ACHN (cell line): Measurements from ENCODE around the gene PGM5.

Source experiments
- DNase-seq: peaks from one replicate; pipeline ENCODE4 v3.0.0-alpha.2; 2015
- in situ Hi-C: cut with HindIII; loops from 2 replicates; pipeline ENCODE4 v1.10.0; 2017; ENCODE audit warnings: low sequenced_read_pairs, low pct_ligation_motif_present, low pct_unique_long_range_greater_than_20kb

Gene PGM5

DNA sequence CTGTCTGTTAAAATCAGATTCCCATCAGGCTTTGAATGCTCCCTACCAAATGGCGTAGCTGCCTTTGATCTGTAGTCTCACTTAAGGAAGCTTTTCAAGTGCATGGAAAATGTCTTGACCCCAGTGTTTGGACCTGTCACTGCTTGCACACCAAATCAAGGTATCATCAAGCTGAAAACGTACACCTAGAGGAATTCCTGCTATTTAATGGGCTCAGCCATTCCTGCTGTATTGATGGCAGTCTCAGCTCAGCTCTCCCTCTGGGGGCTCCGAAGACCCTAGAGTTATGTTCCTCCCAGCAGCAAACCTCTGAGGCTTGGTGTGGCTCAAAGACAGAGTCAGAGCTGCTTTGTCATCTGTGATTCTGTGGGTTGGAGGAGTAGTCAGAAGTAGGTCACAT is 63.5 kb downstream of the PGM5 start:
- in situ Hi-C loops = no loop called here
- no peak for DNase-seq

DNA sequence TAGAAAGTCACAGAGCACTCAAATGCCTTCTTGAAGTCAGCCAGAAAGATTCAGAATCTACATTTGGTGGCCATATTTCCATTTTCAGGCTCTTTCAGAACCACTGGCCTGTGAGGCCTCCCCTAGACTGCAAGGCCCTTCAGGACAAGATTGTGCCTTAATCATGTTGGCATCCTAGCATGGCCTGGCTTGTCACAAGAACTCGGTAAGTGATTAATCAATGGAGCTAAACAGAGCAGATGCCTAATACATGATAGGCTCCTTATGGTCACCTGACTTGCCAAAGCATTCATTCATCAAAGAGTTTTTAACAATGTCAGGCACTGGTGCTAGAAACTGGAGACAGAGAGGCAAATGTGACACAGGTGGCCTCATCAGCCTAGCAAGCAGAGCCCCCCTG is 70.3 kb downstream of the PGM5 start:
- no peak for DNase-seq
- in situ Hi-C loops = no loop called here

DNA sequence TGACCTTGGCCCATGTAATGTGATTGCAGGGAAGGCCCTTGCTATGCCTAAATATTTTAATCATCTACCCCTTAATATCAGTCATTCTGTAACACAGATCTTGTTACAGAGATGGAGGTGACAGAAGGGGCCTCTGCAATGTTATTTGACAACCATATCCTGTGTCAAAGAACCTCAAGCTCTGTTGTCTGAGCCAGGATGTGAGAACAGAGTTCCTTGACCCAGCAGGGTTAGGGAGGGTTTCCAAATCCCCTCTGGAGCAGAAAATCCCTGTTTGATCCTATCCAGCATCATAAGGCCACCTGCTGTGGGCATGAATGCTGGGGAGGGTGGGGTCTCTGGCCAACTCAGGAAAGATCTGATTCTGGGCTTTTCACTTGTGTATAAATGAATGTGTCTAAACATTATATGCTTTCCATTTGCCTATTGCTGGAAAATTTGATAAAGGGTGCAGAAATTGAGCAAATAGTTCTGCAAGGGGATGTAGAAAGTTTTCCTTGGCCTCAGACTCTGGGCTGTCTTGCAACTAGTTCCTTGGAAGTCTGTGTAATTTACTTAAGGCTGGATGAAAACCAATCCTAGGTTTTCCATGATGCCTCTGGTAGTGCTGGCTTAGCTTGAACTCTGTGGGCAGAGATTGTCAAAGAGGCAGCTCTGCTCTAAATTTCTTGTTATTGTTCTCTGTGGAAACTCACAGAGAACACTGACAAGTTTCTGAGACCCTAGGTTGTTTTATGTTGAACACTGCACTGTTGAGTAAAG is 71.0 kb downstream of the PGM5 start:
- in situ Hi-C loops = no loop called here
- no peak for DNase-seq

DNA sequence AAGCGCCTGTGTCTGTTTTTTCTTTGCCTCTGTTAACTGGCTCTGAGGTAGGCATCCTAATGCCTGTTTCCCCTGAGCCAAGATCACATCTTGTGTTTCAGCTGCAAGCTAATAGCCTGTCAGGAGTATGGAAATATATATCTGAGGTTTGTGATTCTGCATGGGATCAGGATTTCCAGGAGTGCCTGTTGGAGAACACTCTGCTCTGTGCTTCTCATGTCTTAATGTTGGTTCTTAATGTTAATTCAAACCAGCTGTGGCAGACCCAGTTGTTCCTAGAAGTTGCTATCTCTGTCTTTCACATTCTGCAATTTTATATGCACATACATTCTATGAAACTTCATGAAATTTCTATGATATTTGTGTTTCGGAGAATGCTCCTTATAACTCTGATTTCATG is 72.1 kb downstream of the PGM5 start:
- in situ Hi-C loops = no loop called here
- DNase-seq = no peak

DNA sequence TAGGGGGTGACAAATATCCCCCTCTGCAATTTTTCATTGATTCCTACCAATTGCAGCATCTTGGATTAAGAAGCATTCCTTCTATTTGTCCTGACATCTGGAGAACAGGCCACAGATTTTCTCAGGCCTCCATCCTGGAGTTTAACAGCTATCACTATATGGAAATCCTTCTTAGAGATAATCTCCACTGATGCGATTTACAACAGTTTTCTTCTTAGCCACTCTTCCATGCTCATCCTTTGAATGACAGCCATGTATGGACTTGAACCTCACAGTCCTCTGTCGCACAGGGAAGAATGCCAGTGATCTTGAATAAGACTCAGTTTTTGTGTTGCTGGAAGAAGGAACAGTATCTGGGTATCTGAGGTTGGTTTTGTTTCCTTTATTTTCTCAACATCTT is 73.2 kb downstream of the PGM5 start:
- DNase-seq = no peak
- in situ Hi-C loops = no loop called here

DNA sequence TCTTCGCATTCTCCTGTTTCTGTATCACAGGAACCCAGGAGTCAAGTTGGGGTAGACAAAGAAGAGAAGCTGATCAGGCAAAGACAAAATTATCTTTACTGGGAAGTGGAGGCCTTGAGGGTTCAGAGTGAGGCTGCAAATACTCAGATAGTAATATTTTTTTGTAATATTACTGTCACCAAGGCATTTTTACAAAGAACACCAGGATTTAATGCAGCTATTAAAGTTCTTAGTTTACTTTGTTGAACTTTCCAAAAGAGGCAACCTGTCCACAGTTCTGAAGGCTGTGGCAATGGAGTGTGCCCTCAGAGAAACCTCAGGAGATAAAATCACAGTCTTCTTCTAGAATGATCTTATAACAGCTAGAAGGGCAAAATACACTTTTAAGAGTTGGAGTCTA is 74.9 kb downstream of the PGM5 start:
- in situ Hi-C loops = no loop called here
- no peak for DNase-seq

DNA sequence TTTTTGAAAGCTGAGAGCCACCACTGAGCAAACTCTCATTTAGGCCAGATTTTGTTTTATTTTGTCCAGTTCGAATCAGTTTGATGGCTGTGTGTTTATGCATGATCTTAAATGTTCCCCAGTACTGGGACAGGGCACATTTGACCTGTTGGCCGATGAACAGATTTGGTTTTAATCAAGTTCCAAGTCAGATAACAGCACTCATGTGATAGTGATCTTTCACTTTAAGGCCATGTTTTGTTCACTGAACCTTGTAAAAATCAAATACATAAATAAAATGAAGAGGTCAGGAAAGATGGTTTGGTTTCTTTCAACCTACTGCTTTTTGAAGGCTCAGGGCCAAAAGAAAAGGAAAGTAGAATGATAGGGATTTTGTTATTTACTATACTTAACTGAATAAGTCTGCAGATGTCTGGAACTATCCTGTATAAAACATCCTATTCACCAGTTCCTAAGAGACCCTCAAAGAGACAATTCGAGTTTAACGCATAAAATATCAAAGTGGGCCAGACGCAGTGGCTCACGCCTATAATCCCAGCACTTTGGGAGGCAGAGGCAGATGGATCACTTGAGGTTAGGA is 77.2 kb downstream of the PGM5 start:
- DNase-seq = no peak
- in situ Hi-C loops = no loop called here

DNA sequence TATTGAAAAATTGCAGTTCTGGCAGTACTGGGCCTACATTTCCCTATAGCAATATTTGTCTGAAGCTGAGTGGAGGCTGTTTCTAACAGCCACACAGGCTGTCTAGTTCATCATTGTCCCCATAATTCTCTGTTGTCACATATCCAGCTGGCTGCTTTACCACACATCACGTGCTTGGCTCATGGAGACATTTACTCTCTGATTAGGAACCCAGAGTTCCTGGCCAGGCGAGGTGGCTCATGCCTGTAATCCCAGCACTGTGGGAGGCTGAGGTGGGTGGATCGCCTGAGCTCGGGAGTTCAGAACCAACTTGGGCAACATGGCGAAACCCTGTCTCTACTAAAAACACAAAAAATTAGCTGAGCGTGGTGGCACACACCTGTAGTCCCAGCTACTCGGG is 81.4 kb downstream of the PGM5 start:
- DNase-seq = no peak
- in situ Hi-C loops = no loop called here

DNA sequence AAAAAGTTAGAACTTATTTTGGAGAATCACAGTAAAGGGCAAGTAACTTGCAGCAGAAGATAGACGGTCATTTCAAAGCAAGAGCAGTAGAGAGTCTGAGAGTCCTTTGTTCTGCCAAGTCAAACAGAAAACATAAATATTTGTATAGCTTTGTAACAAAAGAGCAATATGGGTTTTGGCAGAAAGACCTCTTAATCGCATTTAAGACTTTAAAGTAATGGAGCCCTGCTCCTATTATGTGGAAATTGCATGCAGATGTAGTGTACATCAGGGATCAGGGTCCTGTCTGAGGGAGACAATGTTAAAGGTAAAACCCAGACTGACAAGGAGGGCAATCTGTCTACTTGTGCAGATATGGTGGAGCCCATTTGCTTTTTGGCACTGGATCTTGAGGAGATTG is 87.2 kb downstream of the PGM5 start:
- in situ Hi-C loops = no loop called here
- no peak for DNase-seq

DNA sequence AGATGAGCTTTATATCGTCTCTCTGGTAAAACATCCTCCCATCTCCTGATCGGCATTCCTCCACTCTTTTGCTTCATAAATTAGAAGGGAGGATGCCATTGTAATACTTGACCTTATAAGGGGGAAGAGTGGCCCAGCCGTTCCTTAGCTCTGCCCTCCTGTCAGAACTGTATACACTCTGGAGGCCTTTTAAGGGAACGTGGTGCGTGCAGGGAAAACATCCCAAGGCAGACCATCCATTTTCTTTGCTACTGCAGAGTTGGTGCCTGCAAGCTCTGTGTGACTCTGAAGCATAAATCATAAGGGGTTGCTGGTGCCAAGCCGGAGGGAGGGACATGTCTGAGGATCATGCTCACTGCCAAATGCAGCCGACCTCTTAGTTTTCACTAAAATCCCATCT is 90.4 kb downstream of the PGM5 start:
- in situ Hi-C loops = no loop called here
- DNase-seq = no peak

DNA sequence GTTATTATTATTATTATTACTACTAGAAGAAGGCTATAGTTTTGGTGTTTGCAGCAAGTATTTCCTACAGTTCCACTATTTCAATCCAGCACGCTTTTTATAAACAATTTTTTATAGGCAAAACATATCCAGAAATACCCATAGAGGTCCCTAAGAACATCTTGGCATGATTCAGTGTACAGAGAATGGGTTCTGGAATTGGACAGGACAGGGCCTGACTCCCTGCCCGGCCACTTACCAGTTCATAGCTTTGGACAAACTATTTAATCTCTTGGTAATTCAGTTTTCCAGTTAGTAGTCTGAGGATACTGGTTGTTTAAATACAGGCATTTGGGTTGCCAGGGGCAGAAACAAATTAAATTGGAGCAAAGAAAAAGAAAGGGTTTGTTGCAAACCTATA is 91.2 kb downstream of the PGM5 start:
- no peak for DNase-seq
- in situ Hi-C loops = no loop called here

DNA sequence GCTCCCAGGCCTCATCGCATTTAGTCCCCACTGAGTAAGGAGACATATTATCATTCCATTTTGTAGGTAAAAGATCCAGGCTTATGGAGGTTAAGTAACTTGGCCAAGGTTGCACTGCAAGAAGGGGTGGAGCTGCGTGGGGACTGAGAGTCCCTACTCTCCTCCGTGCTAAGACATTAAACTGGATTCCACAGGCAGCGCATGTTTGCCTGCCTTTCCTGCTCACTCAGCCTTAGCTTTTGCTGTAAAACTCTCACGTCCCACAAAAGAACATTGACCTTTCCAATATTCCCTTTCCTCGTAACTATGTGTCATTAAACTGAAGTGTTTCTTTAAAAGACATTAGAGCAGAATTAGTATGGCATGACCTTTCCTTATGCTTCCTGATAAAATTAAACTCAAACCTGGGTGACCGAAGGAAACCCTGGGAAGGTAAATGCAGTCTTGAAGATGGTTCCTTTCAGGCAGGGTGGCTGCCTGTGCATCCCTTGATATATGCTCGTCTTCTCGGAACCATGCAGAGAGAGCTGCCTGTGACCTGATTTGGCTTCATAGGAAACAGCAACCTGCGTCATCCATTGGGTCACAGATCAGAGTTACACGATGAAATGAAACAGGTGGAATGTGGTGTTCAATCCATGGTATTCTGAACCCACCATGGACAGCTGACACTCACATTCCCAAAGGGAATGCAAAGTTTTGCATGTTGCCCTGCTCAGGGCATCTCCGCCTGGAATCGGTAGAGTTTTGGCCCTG is 98.3 kb downstream of the PGM5 start:
- DNase-seq = no peak

DNA sequence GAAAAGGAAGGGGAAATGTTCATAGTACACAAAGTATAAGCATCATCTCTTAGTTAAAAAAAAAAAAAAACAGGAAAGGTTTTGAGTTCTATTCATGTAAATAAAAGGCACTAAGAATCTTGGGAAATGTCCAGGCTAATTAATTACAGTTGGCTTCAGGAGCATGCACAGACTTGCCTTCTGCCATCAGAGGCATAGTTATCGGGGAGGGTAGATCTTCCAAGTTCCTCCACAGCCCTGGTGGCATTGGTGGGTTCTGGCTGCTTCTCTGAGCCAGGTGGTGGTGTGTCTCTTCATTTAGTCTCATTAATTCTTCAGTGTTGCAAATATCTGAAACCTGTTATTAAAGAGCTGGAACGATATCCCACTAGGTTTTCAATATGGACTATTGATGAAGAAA is 99.0 kb downstream of the PGM5 start:
- in situ Hi-C loops = no loop called here
- no peak for DNase-seq

More for the DNA sequence above, 98.3 kb downstream of the PGM5 start:
- in situ Hi-C loops = no loop called here

DNA sequence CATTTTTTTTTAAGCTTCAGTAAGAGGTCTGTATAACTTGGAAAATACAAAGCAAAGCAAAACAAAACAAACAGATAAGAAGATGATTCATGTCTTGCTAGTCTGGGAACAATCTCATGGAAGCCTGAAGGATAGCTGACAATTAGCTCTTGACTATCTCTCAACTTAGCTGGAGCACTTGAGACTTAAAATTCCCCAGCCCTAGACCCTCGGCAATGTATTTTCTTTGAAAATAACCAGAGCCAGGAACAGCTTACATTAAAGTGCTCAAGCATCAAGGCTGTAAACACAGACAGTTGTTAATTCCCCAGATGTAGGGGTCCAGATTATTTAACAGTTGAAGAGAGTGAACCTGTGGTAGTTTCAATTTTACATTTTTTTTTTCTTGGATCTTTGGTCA is 101.4 kb downstream of the PGM5 start:
- in situ Hi-C loops = no loop called here
- no peak for DNase-seq

DNA sequence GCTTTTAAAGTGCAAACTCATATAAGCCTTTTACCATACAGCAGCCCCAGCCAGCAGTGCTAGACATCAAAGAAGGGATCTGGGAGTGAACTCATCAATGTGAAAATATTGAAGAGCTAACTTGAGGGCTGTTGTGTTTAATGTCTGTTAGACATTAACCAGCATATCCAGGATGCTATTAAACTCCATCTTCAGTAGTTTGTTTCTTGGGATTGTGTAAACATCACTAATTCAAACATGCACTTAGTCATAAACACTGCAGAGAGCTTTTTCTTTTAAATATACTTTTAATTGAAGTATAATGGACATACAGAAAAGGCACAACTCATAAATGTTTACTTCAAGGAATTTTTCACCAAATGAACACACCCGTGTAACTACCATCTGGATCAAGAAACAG is 102.5 kb downstream of the PGM5 start:
- in situ Hi-C loops = no loop called here
- DNase-seq = no peak

DNA sequence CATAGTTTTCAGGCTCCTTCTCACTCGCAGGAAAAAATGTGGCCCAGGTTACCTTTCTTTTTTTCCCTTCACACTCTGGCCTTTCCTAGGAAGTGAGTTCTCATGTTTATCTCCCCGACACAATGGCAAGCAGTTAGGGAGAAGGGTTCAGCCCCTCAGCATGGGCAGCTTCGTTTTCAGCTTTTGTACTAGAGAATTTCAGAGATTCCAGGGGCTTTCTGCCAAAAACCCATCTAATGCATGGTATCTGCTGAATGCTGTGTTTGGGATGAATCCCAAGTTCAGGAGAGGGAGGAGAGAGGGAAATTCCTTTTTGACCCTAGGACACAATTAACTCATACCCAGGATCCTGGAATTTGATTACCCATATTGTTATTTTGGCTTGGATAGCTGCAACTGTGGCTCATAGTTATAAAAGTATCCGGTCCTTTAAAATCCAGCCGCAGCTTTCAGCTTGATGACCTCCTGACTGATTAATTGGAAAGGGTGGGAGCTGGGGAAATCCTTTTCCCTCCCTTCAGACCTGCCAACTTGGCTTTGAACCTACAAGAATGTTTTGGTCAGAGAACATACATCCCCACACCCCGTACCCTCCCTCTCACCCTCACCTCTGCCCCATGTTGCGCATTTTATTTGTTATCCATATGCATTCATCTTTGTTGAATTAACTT is 105.8 kb downstream of the PGM5 start:
- in situ Hi-C loops = no loop called here
- DNase-seq = no peak

DNA sequence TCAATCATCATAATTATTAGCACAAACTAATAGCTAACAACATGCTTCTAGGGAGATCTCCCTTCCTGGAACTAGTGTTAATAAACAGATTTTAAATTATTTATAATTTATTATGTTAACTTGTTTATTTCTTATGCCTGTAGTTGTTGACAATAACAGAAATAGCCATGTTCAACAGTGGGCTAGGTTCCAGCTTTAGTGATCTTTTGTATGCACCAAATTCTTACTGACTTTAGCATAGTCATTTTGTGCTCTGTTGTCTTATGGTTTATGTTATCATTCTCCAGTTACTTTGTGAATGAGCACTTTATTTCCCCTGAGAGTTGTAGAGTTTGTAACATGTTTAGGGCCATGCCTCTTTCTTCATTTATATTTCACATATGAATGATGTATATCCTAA is 113.7 kb downstream of the PGM5 start:
- no peak for DNase-seq
- in situ Hi-C loops = no loop called here

DNA sequence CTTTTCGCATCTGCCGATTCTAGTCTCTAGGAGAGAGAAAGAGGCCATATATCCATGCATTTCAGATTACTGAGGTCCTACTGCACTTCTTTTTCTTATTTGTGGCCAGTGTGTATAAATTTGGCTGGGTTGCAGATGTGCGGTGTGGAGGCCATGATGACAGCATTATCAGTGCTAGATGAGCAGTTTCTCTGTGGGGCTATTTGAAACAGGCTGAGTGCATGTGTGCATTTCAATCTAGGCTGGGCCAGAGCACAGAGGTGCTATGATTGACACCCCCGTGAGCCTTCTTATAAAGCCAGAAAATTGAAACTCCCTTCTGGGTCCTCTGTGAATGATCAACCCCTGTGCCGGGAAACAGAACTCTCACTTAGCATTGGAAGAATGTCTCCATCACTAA is 114.2 kb downstream of the PGM5 start:
- in situ Hi-C loops = no loop called here
- DNase-seq = no peak

DNA sequence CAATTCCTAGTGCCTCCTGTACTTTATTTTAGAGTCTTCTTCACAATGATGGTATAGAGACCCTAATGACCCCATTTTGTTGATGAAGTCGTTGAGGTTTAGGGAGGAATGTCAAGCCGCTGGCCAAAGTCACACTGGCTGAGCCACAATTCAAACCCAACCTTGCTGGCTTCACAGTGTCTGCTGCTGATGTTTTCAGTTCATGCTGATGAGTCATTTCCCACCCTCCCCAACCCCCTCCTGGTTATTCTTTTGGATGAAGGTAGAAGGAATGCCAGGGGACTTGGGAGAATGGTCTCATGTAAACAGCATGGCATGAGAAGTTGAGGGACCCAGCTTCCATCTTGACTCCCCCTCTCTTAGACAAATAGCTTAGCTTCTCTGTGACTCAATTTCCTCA is 115.7 kb downstream of the PGM5 start:
- DNase-seq = no peak
- in situ Hi-C loops = no loop called here
